DOHH2 (cell line): ENCODE results near the gene GOSR2.

Experiments used
- EZH2phosphoT487 ChIP-seq: fragments of 200-600 bp; sonication (generic); IDR thresholded peaks from 2 replicates; pipeline ENCODE4 v1.6.1; 2017; ENCODE audit warnings: borderline replicate concordance, mild to moderate bottlenecking, antibody characterized with exemption, low read length, moderate library complexity, mixed read lengths
- TF ChIP-seq, protein P1 (sequence below): fragments of 200-600 bp; sonication (generic); IDR thresholded peaks from one replicate; pipeline ENCODE4 v1.5.1; 2014; ENCODE audit warnings: antibody characterized with exemption, mild to moderate bottlenecking, low read depth, low read length; ENCODE audit not compliant: poor library complexity, severe bottlenecking

DNA sequence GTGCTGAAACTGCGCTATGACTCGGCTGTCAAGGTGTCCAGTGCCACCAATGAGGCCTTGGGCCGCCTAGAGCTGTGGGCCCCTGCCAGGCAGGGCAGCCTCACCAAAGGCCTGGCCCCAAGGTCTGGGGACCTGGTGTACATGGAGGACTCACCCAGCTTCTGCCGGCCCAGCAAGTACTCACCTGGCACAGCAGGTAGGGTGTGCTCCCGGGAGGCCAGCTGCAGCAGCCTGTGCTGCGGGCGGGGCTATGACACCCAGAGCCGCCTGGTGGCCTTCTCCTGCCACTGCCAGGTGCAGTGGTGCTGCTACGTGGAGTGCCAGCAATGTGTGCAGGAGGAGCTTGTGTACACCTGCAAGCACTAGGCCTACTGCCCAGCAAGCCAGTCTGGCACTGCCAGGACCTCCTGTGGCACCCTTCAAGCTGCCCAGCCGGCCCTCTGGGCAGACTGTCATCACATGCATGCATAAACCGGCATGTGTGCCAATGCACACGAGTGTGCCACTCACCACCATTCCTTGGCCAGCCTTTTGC lies 46.5 kb upstream of the GOSR2 start:
- TF ChIP-seq, protein P1, sequence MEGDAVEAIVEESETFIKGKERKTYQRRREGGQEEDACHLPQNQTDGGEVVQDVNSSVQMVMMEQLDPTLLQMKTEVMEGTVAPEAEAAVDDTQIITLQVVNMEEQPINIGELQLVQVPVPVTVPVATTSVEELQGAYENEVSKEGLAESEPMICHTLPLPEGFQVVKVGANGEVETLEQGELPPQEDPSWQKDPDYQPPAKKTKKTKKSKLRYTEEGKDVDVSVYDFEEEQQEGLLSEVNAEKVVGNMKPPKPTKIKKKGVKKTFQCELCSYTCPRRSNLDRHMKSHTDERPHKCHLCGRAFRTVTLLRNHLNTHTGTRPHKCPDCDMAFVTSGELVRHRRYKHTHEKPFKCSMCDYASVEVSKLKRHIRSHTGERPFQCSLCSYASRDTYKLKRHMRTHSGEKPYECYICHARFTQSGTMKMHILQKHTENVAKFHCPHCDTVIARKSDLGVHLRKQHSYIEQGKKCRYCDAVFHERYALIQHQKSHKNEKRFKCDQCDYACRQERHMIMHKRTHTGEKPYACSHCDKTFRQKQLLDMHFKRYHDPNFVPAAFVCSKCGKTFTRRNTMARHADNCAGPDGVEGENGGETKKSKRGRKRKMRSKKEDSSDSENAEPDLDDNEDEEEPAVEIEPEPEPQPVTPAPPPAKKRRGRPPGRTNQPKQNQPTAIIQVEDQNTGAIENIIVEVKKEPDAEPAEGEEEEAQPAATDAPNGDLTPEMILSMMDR = peak; percentile 69
- no peak for TF ChIP-seq EZH2phosphoT487
